ENCODE measurements around the gene PLOD2. TPM values are rescaled to one million over a fixed set of nuclear protein-coding genes. Genes with fewer than 3 reads are reported as not detected.

PLOD2 gene
- total and polyA plus RNA-seq, 2 of the 4 experiments (the other 2 are of a cell fraction), result 84.0 to 117 TPM

- CTCF ChIA-PET, result interaction anchor here (0.6 to 0.7 kb wide), 2 partner anchors 10 to 177 kb away, joined by 3 read pairs; no protein-coding TSS in a partner anchor
- Histone ChIP-seq H3K36me3 (ENCODE audit: control insufficient read depth, insufficient read depth, low read length) (no peaks in the 10 kb centered on the region), H3K4me1 (ENCODE audit: control insufficient read depth, insufficient read depth, low read length) (peaks cover 18% of the 10 kb centered on the region)
Measured at GRCh38 chr3:146164071-146164470, 3.1 kb upstream of the PLOD2 start.

More at GRCh38 chr3:146164071-146164470, 3.1 kb upstream of the PLOD2 start:
- Histone ChIP-seq H3K14ac (replicated peaks; ENCODE audit: low read depth, low read length) (peak overlapping the region; percentile 70), H3K4me2 (ENCODE audit: low read depth, low read length) (peak overlapping the region; percentile 65; the same call in 1 of the 2 replicates), H2AK5ac (ENCODE audit: low read depth, low read length) (peak overlapping the region; percentile 87), H3K9me1 (ENCODE audit: insufficient read depth, low read length) (peaks cover 12% of the 10 kb centered on the region), H3K23ac (ENCODE audit: low read depth, low read length) (peak overlapping the region; percentile 73; the same call in 1 of the 2 replicates), H2BK15ac (ENCODE audit: low read depth, low read length) (peak overlapping the region; percentile 95; the same call in 2 of the 3 replicates), H2BK5ac (ENCODE audit: low read depth, low read length, poor library complexity, severe bottlenecking) (peak overlapping the region; percentile 88), H3K4me3 (ENCODE audit: insufficient read depth, low read depth, low read length) (no peak overlapping the region), H4K20me1 (ENCODE audit: insufficient read depth, low read length) (no peaks in the 10 kb centered on the region), H3K9ac (ENCODE audit: low read depth, low read length) (no peak overlapping the region), H3K27me3 (ENCODE audit: control insufficient read depth, insufficient read depth, low read length) (no peaks in the 10 kb centered on the region), H3K18ac (ENCODE audit: low read depth, low read length) (peak overlapping the region; percentile 80; the same call in 1 of the 2 replicates), H3K27ac (ENCODE audit: insufficient read depth, low read length) (peak overlapping the region; percentile 17; the same call in 1 of the 2 replicates), H2BK120ac (ENCODE audit: low read depth, low read length) (peak overlapping the region; percentile 90), H2AFZ (replicated peaks; ENCODE audit: low read length, poor library complexity) (no peak overlapping the region), H4K8ac (ENCODE audit: low read depth in 2 of 2, low read length in 2 of 2) (peak overlapping the region; percentile 52 to 72; a peak in 3 of 4 replicates), H3K9me3 (ENCODE audit: control insufficient read depth, insufficient read depth, low read length) (no peaks in the 10 kb centered on the region), H4K91ac (ENCODE audit: insufficient read depth, low read depth, low read length) (peak overlapping the region; percentile 75), H3K4ac (ENCODE audit: low read depth, low read length) (peak overlapping the region; percentile 83), H3K56ac (ENCODE audit: extremely low read depth, insufficient read depth, low read length) (no peak overlapping the region; the same call in 1 of the 2 replicates), H2BK20ac (ENCODE audit: low read depth, low read length) (peak overlapping the region; percentile 92), H2AK9ac (replicated peaks; ENCODE audit: low read depth, low read length, poor library complexity) (peak overlapping the region; percentile 33), H4K5ac (ENCODE audit: low read depth, low read length) (peak overlapping the region; percentile 42; the same call in 1 of the 2 replicates), H3K79me1 (ENCODE audit: low read depth in 1 of 2, low read length in 2 of 2) (peaks cover 3 to 18% of the 10 kb centered on the region in 2 experiments; a peak in 3 of 4 replicates)
- dilution Hi-C loops (cut with HindIII; ENCODE audit: low sequenced_read_pairs, unreplicated experiment), result no loop called here
- POLR2A ChIA-PET (ENCODE audit: unreplicated experiment), result no interaction called here
- ATAC-seq (ENCODE audit: low read depth), result no peak
- TF ChIP-seq CHD1 (IDR thresholded peaks at IDR 0.05; ENCODE audit: low read depth, low read length), result no peak
- TF ChIP-seq MAZ (IDR thresholded peaks at IDR 0.05; ENCODE audit: borderline replicate concordance, low read depth, low read length), result no peak
- no peak for TF ChIP-seq BHLHE40 (IDR thresholded peaks at IDR 0.05; ENCODE audit: low read depth, low read length)
- peak; percentile 38; the same call in 1 of the 2 replicates for TF ChIP-seq CEBPB (IDR thresholded peaks at IDR 0.05; ENCODE audit: low read depth, low read length)
- TF ChIP-seq RFX5 (IDR thresholded peaks at IDR 0.05; ENCODE audit: low read depth, low read length), result no peak
- in situ Hi-C loops (cut with MboI; ENCODE audit: low sequenced_read_pairs), result loop anchor here (5.0 kb wide), 1 partner anchor 97 kb away; no protein-coding TSS in a partner anchor
- DNase-seq, result no peak
- intact Hi-C loops (cut with micrococcal nuclease), result loop anchor here (5.0 kb wide), 1 partner anchor 37 kb away; no protein-coding TSS in a partner anchor
- BruUV-seq (replicated peaks), result no TSS peak

Data from IMR-90 (cell line).